ENCODE data around the gene ITIH5.

- TF ChIP-seq POLR2A (IDR thresholded peaks at IDR 0.05) (no peak), EP300 (IDR thresholded peaks at IDR 0.05) (no peak), POLR2AphosphoS5 (IDR thresholded peaks at IDR 0.05) (no peak)
- TF ChIP-seq, protein P1, sequence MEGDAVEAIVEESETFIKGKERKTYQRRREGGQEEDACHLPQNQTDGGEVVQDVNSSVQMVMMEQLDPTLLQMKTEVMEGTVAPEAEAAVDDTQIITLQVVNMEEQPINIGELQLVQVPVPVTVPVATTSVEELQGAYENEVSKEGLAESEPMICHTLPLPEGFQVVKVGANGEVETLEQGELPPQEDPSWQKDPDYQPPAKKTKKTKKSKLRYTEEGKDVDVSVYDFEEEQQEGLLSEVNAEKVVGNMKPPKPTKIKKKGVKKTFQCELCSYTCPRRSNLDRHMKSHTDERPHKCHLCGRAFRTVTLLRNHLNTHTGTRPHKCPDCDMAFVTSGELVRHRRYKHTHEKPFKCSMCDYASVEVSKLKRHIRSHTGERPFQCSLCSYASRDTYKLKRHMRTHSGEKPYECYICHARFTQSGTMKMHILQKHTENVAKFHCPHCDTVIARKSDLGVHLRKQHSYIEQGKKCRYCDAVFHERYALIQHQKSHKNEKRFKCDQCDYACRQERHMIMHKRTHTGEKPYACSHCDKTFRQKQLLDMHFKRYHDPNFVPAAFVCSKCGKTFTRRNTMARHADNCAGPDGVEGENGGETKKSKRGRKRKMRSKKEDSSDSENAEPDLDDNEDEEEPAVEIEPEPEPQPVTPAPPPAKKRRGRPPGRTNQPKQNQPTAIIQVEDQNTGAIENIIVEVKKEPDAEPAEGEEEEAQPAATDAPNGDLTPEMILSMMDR (IDR thresholded peaks at IDR 0.05) = no peak
Observed at GRCh38 chr10:7635408-7636125, 31.2 kb downstream of the ITIH5 start.
